SK-N-SH treated with all-trans-retinoic acid at 6 μM for 48 hours (cell line): ENCODE data around the gene LMAN1L.

ENCODE experiments used
- ISL1 ChIP-seq: fragments of 250-450 bp; sonication (Bioruptor Pico); IDR thresholded peaks from 2 replicates; pipeline ENCODE4 v2.1.2; 2022; ENCODE audit warnings: mild to moderate bottlenecking, moderate library complexity
- OSR1 ChIP-seq: fragments of 250-450 bp; sonication (Bioruptor Pico); IDR thresholded peaks from 2 replicates; pipeline ENCODE4 v1.8.0; 2022; ENCODE audit warnings: moderate library complexity, mild to moderate bottlenecking, inconsistent platforms
- PATZ1 ChIP-seq: fragments of 250-450 bp; sonication (Bioruptor Pico); IDR thresholded peaks from 2 replicates; pipeline ENCODE4 v1.8.0; 2020; ENCODE audit warnings: mild to moderate bottlenecking, moderate library complexity, borderline replicate concordance
- TSHZ2 ChIP-seq: fragments of 250-450 bp; sonication (Bioruptor Pico); IDR thresholded peaks from 2 replicates; pipeline ENCODE4 v1.5.0; 2020; ENCODE audit warnings: mild to moderate bottlenecking, moderate library complexity
- TF ChIP-seq, protein P1 (sequence below): fragments of 250-450 bp; sonication (Bioruptor Pico); IDR thresholded peaks from 2 replicates; pipeline ENCODE4 v1.5.1; 2020; ENCODE audit warnings: low read depth, mild to moderate bottlenecking, moderate library complexity

GRCh38 chr15:74842581-74843444 is 30.2 kb downstream of the LMAN1L start, which contains the start of gene ULK3:
- TF ChIP-seq OSR1 (CRISPR knock-in tag), result no peak
- TF ChIP-seq, protein P1, sequence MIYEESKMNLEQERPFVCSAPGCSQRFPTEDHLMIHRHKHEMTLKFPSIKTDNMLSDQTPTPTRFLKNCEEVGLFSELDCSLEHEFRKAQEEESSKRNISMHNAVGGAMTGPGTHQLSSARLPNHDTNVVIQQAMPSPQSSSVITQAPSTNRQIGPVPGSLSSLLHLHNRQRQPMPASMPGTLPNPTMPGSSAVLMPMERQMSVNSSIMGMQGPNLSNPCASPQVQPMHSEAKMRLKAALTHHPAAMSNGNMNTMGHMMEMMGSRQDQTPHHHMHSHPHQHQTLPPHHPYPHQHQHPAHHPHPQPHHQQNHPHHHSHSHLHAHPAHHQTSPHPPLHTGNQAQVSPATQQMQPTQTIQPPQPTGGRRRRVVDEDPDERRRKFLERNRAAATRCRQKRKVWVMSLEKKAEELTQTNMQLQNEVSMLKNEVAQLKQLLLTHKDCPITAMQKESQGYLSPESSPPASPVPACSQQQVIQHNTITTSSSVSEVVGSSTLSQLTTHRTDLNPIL (CRISPR knock-in tag), result no peak
- TF ChIP-seq TSHZ2 (CRISPR knock-in tag), result peak; percentile 60; the same call in 1 of the 2 replicates
- no peak for TF ChIP-seq PATZ1
- TF ChIP-seq ISL1 (CRISPR knock-in tag), result no peak
